ENCODE measurements around the gene ZP4.

The ZP4 gene

DNA sequence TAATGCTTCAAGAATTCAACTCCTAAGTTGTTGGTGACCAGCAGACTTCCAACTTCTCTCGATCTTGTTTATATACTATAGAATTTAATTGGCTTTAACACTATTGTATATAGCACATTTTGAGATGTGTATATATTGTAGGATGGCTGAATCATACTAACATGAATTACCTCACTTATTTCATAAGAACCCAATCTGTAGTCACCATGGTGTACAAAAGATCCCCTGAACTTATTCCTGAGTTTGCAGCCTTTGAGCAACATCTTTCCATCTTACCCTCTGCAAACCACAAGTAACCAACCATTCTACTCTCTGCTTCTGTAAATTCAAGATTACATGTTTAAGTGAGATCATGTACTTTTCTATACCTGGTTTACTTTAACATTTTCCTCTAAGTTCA is 12.3 kb downstream of the ZP4 start:
- H3K36me3 ChIP-seq (ENCODE audit: control insufficient read depth, insufficient read depth, low read length) = no peaks in the 10 kb centered on the region
- no peaks in the 10 kb centered on the region for H3K27me3 ChIP-seq (replicated peaks; ENCODE audit: control insufficient read depth, insufficient read depth, low read length)
- DNase-seq (ENCODE audit: extremely low read depth, insufficient read length) = no peak
- TF ChIP-seq, protein P1, sequence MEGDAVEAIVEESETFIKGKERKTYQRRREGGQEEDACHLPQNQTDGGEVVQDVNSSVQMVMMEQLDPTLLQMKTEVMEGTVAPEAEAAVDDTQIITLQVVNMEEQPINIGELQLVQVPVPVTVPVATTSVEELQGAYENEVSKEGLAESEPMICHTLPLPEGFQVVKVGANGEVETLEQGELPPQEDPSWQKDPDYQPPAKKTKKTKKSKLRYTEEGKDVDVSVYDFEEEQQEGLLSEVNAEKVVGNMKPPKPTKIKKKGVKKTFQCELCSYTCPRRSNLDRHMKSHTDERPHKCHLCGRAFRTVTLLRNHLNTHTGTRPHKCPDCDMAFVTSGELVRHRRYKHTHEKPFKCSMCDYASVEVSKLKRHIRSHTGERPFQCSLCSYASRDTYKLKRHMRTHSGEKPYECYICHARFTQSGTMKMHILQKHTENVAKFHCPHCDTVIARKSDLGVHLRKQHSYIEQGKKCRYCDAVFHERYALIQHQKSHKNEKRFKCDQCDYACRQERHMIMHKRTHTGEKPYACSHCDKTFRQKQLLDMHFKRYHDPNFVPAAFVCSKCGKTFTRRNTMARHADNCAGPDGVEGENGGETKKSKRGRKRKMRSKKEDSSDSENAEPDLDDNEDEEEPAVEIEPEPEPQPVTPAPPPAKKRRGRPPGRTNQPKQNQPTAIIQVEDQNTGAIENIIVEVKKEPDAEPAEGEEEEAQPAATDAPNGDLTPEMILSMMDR (IDR thresholded peaks at IDR 0.05; ENCODE audit: insufficient read depth, low read length, poor library complexity, severe bottlenecking) = no peak
- H3K4me3 ChIP-seq (replicated peaks; ENCODE audit: low read depth, low read length) = no peak overlapping the region

DNA sequence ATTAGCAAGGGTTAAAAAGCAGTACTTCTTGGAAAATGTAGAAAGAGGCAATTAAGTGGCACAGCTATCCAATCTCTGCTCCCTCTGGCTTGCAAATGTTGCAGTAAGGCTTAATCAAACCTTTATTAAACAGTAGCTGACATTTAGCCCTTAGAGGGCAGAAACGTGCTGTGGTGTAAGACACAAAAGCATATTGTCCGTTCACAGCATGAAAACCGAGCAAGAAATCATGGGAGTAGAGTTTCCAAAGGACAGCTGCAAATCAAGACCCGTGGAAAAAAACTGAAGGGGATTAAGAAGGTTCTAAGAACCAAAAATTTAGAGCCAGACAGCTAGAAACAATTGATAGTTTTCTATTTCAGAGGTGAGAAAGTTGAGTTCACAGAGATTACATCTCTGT is 13.1 kb downstream of the ZP4 start:
- H3K4me3 ChIP-seq (replicated peaks; ENCODE audit: low read depth, low read length) = no peak overlapping the region
- TF ChIP-seq, protein P1 (IDR thresholded peaks at IDR 0.05; ENCODE audit: insufficient read depth, low read length, poor library complexity, severe bottlenecking) = no peak
- DNase-seq (ENCODE audit: extremely low read depth, insufficient read length) = no peak
- no peaks in the 10 kb centered on the region for H3K27me3 ChIP-seq (replicated peaks; ENCODE audit: control insufficient read depth, insufficient read depth, low read length)
- no peaks in the 10 kb centered on the region for H3K36me3 ChIP-seq (ENCODE audit: control insufficient read depth, insufficient read depth, low read length)

DNA sequence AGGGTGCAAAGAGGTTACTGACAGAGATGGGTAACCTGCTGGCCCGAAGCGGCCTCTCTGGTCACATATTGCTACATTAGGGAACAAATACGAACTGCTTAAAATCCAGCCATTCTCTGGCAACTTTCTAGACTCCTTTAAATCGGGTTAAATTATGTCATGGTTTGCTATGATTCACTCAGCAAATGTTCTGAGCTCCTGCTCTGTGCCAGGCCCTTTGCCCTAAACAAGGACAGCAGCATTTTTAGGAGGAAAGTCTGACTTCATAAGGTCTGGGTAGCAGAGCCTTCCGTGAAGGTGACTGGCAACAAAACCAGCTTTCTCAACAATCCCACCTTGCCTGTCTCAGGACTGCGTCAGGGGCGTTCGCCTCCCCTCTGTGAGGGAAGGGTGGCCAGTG is 15.4 kb downstream of the ZP4 start:
- TF ChIP-seq, protein P1 (IDR thresholded peaks at IDR 0.05; ENCODE audit: insufficient read depth, low read length, poor library complexity, severe bottlenecking) = no peak
- Histone ChIP-seq H3K36me3 (ENCODE audit: control insufficient read depth, insufficient read depth, low read length) (no peaks in the 10 kb centered on the region), H3K4me3 (replicated peaks; ENCODE audit: low read depth, low read length) (no peak overlapping the region), H3K27me3 (replicated peaks; ENCODE audit: control insufficient read depth, insufficient read depth, low read length) (no peaks in the 10 kb centered on the region)
- no peak for DNase-seq (ENCODE audit: extremely low read depth, insufficient read length)

DNA sequence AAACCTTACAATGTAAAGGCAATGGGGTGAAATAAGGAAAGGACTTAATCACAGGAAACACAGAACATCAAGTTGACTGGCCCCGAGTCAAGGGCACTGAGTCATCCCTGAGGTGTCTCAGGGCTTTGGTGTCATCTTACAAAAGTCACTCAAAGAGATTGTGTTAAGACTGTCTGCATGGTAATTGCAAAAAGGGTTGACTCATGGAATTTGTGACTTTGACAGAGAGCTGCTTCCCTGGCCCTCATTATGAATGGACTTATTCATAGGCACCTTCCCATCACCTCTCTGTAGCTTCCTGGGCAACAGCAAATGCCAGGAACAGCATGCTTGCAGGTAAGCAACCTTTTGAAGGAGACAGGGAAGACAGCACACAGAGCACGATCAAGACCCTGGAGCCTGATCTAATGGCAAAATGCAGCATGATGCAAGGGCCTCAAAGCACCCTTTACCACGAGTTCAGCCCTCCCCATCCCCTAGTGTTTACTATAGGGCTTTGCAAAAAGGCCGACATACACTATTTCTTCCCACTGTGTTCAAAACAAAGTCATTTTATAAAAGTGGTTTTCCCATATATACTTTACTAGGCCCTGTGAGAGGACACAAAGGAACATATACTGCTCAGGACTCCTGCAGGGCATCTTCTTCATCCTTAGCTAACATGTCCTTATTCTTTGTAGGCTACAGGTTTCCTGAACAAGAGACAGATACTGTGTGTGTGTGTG is 17.1 kb downstream of the ZP4 start:
- H3K36me3 ChIP-seq (ENCODE audit: control insufficient read depth, insufficient read depth, low read length) = no peaks in the 10 kb centered on the region
- DNase-seq (ENCODE audit: extremely low read depth, insufficient read length) = no peak
- TF ChIP-seq, protein P1 (IDR thresholded peaks at IDR 0.05; ENCODE audit: insufficient read depth, low read length, poor library complexity, severe bottlenecking) = no peak
- no peak overlapping the region for H3K4me3 ChIP-seq (replicated peaks; ENCODE audit: low read depth, low read length)
- H3K27me3 ChIP-seq (replicated peaks; ENCODE audit: control insufficient read depth, insufficient read depth, low read length) = no peaks in the 10 kb centered on the region

DNA sequence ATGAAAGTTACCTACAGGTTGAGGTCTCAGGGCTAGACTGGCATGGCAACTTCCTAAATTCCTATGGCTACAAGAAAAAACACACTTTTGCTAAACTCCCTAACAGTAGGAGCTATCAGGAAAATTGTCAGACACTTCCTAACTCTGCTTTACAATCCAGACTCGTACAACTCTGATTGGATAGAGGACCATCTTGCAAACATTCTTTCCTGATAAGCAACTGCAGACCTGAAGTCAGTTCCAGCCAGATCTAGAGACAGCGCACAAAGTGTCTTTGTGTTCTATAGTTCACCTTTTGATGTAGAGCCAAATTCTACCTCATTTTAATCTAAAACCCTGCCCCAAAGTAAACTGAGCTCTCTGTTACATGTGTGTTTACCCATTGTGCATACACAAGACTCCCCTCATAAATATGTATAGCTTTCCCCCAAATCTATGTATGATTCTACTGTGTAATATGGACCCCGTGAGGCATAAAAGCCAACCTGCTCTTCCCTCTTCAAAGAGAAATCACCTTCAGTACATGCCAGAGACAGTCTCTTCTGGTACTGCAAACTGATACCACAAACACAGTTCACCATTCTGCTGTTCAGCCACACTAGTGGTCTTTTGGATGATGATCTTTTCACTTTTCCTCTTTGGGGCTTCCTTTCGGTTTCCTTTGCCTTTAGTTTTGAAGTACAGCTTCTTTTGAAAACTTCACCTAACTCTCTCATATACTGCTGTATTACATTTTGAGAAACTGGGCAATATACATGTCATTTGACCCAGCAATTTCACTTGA is 21.7 kb downstream of the ZP4 start:
- TF ChIP-seq, protein P1 (IDR thresholded peaks at IDR 0.05; ENCODE audit: insufficient read depth, low read length, poor library complexity, severe bottlenecking) = no peak
- no peaks in the 10 kb centered on the region for H3K36me3 ChIP-seq (ENCODE audit: control insufficient read depth, insufficient read depth, low read length)
- no peaks in the 10 kb centered on the region for H3K27me3 ChIP-seq (replicated peaks; ENCODE audit: control insufficient read depth, insufficient read depth, low read length)
- H3K4me3 ChIP-seq (replicated peaks; ENCODE audit: low read depth, low read length) = no peak overlapping the region
- no peak for DNase-seq (ENCODE audit: extremely low read depth, insufficient read length)

Measured in GM06990 (cell line).